Measurements from ENCODE around the gene AGA.
A peak's percentile ranks its signal among the peaks of the same experiment; 100 is the strongest.

Gene AGA

DNA sequence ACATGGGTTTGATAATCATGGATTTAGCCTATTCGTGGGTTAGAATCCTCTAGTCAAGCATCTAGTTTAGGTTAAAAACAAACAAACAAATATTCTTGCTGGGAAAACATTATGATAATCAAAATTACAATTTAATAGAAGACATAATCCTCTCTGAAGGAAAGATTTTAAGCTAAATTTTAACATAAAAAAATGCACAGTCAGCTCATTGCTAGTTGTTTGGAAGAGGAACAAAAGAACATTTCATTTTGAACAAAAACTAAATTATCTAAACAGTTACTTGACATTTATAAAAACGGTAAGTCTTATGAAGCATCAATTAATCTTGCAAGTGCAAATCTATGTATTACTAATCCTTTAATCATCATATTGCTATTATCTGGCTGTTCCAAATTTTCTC, 18.2 kb upstream of the AGA start:
- no peak overlapping the region for H3K4me2 ChIP-seq (ENCODE audit: low read length, poor library complexity, severe bottlenecking)
- H3K14ac ChIP-seq (ENCODE audit: low read length in 2 of 2) = no peak overlapping the region
- H2BK5ac ChIP-seq (ENCODE audit: low read depth, low read length, poor library complexity, severe bottlenecking) = no peak overlapping the region
- no peak overlapping the region for H2BK15ac ChIP-seq (ENCODE audit: low read depth, poor library complexity, severe bottlenecking)
- no peak for DNase-seq
- H3K18ac ChIP-seq (ENCODE audit: low read depth in 1 of 2, low read length in 2 of 2) = no peak overlapping the region
- H4K91ac ChIP-seq (ENCODE audit: low read length) = no peak overlapping the region
- H2BK120ac ChIP-seq (ENCODE audit: low read depth, low read length) = no peak overlapping the region
- WGBS = no CpG with 5 or more reads among the region's 2 CpGs
- H3K4ac ChIP-seq (ENCODE audit: low read depth in 1 of 2, low read length in 2 of 2) = no peak overlapping the region
- no peak overlapping the region for H2AK5ac ChIP-seq (ENCODE audit: low read length, severe bottlenecking)
- H3K9ac ChIP-seq (ENCODE audit: low read length) = no peak overlapping the region
- H2AFZ ChIP-seq (ENCODE audit: low read depth, low read length) = no peak overlapping the region
- H3K9me3 ChIP-seq (ENCODE audit: control insufficient read depth, low read length) = no peaks in the 10 kb centered on the region
- H3K27ac ChIP-seq (ENCODE audit: low read length, poor library complexity, severe bottlenecking) = no peak overlapping the region
- H3K4me3 ChIP-seq (ENCODE audit: insufficient read depth in 1 of 2, low read depth in 1 of 2, low read length in 2 of 2) = no peak overlapping the region
- no peak overlapping the region for H2BK12ac ChIP-seq (ENCODE audit: low read length in 2 of 2)
- no peaks in the 10 kb centered on the region for H3K36me3 ChIP-seq (ENCODE audit: control insufficient read depth in 1 of 2, insufficient read depth in 2 of 2, low read depth in 1 of 2, low read length in 2 of 2)
- H3K27me3 ChIP-seq (ENCODE audit: control insufficient read depth in 1 of 2, insufficient read depth in 1 of 2, low read length in 2 of 2) = no peaks in the 10 kb centered on the region
- H3K23ac ChIP-seq (ENCODE audit: low read length in 2 of 2) = no peak overlapping the region
- no peak overlapping the region for H4K8ac ChIP-seq (ENCODE audit: low read length)
- H3K79me1 ChIP-seq (replicated peaks; ENCODE audit: low read length, poor library complexity, severe bottlenecking) = peaks cover 4% of the 10 kb centered on the region
- H3K4me1 ChIP-seq (ENCODE audit: control insufficient read depth, insufficient read depth, low read depth, low read length) = no peaks in the 10 kb centered on the region

DNA sequence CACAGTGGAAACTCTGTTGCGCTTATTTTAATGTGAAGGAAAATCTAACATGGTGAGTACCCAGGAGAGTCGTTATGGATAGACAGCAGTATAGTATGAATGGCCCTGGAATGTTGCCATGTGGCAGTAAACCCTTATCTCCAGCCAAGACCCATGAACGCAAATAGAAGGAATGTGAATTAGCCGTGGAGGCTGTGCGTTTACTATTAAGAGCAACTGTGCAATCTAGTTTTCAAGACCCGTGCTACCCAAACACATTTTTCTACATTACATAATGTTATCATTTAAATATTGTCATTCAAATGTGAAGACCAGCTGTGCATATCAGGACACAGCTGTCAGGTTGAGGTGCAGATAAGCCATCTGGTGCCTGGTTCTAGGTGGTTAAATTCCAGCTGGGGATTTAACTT, 13.3 kb upstream of the AGA start:
- no peaks in the 10 kb centered on the region for H3K36me3 ChIP-seq (ENCODE audit: control insufficient read depth in 1 of 2, insufficient read depth in 2 of 2, low read depth in 1 of 2, low read length in 2 of 2)
- H2BK120ac ChIP-seq (ENCODE audit: low read depth, low read length) = no peak overlapping the region
- H3K4me1 ChIP-seq (ENCODE audit: control insufficient read depth, insufficient read depth, low read depth, low read length) = peaks cover 2% of the 10 kb centered on the region
- H2BK12ac ChIP-seq (ENCODE audit: low read length in 2 of 2) = no peak overlapping the region
- H3K9ac ChIP-seq (ENCODE audit: low read length) = peak overlapping the region; percentile 44
- H4K8ac ChIP-seq (ENCODE audit: low read length) = no peak overlapping the region
- H3K79me1 ChIP-seq (replicated peaks; ENCODE audit: low read length, poor library complexity, severe bottlenecking) = peaks cover 5% of the 10 kb centered on the region
- no peak overlapping the region for H2AK5ac ChIP-seq (ENCODE audit: low read length, severe bottlenecking)
- H3K23ac ChIP-seq (ENCODE audit: low read length in 2 of 2) = no peak overlapping the region
- H3K27ac ChIP-seq (ENCODE audit: low read length, poor library complexity, severe bottlenecking) = no peak overlapping the region
- no peak overlapping the region for H3K4me2 ChIP-seq (ENCODE audit: low read length, poor library complexity, severe bottlenecking)
- no peak overlapping the region for H3K18ac ChIP-seq (ENCODE audit: low read depth in 1 of 2, low read length in 2 of 2)
- no peak overlapping the region for H2AFZ ChIP-seq (ENCODE audit: low read depth, low read length)
- H2BK5ac ChIP-seq (ENCODE audit: low read depth, low read length, poor library complexity, severe bottlenecking) = no peak overlapping the region
- H2BK15ac ChIP-seq (ENCODE audit: low read depth, poor library complexity, severe bottlenecking) = no peak overlapping the region
- peak; percentile 33 for DNase-seq
- no peaks in the 10 kb centered on the region for H3K9me3 ChIP-seq (ENCODE audit: control insufficient read depth, low read length)
- no peak overlapping the region for H4K91ac ChIP-seq (ENCODE audit: low read length)
- peak overlapping the region in 1 of 2 experiments; percentile 38 for H3K4me3 ChIP-seq (ENCODE audit: insufficient read depth in 1 of 2, low read depth in 1 of 2, low read length in 2 of 2)
- 44% methylated on average over 2 of the region's 6 CpGs for WGBS
- no peak overlapping the region for H3K4ac ChIP-seq (ENCODE audit: low read depth in 1 of 2, low read length in 2 of 2)
- no peak overlapping the region for H3K14ac ChIP-seq (ENCODE audit: low read length in 2 of 2)
- no peaks in the 10 kb centered on the region for H3K27me3 ChIP-seq (ENCODE audit: control insufficient read depth in 1 of 2, insufficient read depth in 1 of 2, low read length in 2 of 2)

DNA sequence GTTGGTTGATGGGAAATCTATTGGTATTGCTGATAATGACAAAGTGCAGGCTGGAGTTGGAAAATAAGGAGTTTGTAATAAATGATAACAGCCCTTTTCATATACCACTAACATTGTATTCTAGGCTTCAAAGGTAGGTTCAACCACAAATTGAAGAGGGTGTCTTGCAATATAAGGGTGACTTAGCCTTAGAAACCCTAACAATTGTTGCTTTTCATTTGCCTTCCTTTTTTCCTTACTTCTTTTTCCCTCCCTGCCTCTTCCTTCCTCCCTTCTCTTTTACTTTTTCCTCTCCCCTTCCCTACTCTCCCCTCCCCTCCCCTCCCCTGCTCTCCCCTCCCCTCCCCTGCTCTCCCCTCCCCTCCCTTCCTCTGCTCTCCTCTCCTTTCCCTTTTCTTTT, 10.9 kb upstream of the AGA start:
- Histone ChIP-seq H3K79me1 (replicated peaks; ENCODE audit: low read length, poor library complexity, severe bottlenecking) (peaks cover 5% of the 10 kb centered on the region), H3K4ac (ENCODE audit: low read depth in 1 of 2, low read length in 2 of 2) (no peak overlapping the region), H3K27me3 (ENCODE audit: control insufficient read depth in 1 of 2, insufficient read depth in 1 of 2, low read length in 2 of 2) (no peaks in the 10 kb centered on the region), H4K8ac (ENCODE audit: low read length) (no peak overlapping the region), H3K14ac (ENCODE audit: low read length in 2 of 2) (no peak overlapping the region), H3K18ac (ENCODE audit: low read depth in 1 of 2, low read length in 2 of 2) (no peak overlapping the region), H2BK120ac (ENCODE audit: low read depth, low read length) (no peak overlapping the region), H2AFZ (ENCODE audit: low read depth, low read length) (no peak overlapping the region), H4K91ac (ENCODE audit: low read length) (no peak overlapping the region), H3K9ac (ENCODE audit: low read length) (no peak overlapping the region), H3K4me3 (ENCODE audit: insufficient read depth in 1 of 2, low read depth in 1 of 2, low read length in 2 of 2) (no peak overlapping the region), H2AK5ac (ENCODE audit: low read length, severe bottlenecking) (no peak overlapping the region), H3K4me2 (ENCODE audit: low read length, poor library complexity, severe bottlenecking) (no peak overlapping the region), H2BK5ac (ENCODE audit: low read depth, low read length, poor library complexity, severe bottlenecking) (no peak overlapping the region), H3K9me3 (ENCODE audit: control insufficient read depth, low read length) (no peaks in the 10 kb centered on the region), H2BK12ac (ENCODE audit: low read length in 2 of 2) (no peak overlapping the region), H3K4me1 (ENCODE audit: control insufficient read depth, insufficient read depth, low read depth, low read length) (peaks cover 2% of the 10 kb centered on the region), H3K23ac (ENCODE audit: low read length in 2 of 2) (no peak overlapping the region), H2BK15ac (ENCODE audit: low read depth, poor library complexity, severe bottlenecking) (no peak overlapping the region), H3K27ac (ENCODE audit: low read length, poor library complexity, severe bottlenecking) (no peak overlapping the region), H3K36me3 (ENCODE audit: control insufficient read depth in 1 of 2, insufficient read depth in 2 of 2, low read depth in 1 of 2, low read length in 2 of 2) (no peaks in the 10 kb centered on the region)
- no peak for DNase-seq

DNA sequence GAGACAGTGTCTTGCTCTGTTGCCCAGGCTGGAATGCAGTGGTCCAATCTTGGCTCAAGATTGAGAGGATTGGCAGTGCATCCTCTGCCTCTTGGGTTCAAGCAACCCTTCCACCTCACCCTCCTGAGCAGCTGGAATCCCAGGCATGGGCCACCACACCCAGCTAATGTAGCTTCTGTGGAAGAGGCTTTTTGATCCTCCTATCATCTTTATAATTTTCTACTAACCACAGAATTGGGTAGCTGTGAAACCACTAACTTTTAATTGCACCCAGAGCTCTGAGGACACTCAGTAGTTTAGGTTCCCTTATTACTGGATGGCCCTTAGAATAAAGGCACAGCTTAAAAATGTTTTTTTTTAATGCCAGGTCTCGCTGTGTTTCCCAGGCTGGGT, 8.9 kb upstream of the AGA start:
- H4K8ac ChIP-seq (ENCODE audit: low read length) = no peak overlapping the region
- peaks cover 2% of the 10 kb centered on the region for H3K4me1 ChIP-seq (ENCODE audit: control insufficient read depth, insufficient read depth, low read depth, low read length)
- no peak overlapping the region for H2AK5ac ChIP-seq (ENCODE audit: low read length, severe bottlenecking)
- H3K14ac ChIP-seq (ENCODE audit: low read length in 2 of 2) = no peak overlapping the region
- H2BK5ac ChIP-seq (ENCODE audit: low read depth, low read length, poor library complexity, severe bottlenecking) = no peak overlapping the region
- no peak overlapping the region for H4K91ac ChIP-seq (ENCODE audit: low read length)
- no peak overlapping the region for H3K23ac ChIP-seq (ENCODE audit: low read length in 2 of 2)
- no peak overlapping the region for H3K9ac ChIP-seq (ENCODE audit: low read length)
- peak overlapping the region; percentile 60 for H2BK15ac ChIP-seq (ENCODE audit: low read depth, poor library complexity, severe bottlenecking)
- no peak overlapping the region for H3K27ac ChIP-seq (ENCODE audit: low read length, poor library complexity, severe bottlenecking)
- H3K4me3 ChIP-seq (ENCODE audit: insufficient read depth in 1 of 2, low read depth in 1 of 2, low read length in 2 of 2) = no peak overlapping the region
- H3K4me2 ChIP-seq (ENCODE audit: low read length, poor library complexity, severe bottlenecking) = no peak overlapping the region
- H2AFZ ChIP-seq (ENCODE audit: low read depth, low read length) = no peak overlapping the region
- no peak for DNase-seq
- H3K4ac ChIP-seq (ENCODE audit: low read depth in 1 of 2, low read length in 2 of 2) = no peak overlapping the region
- peaks cover 2% of the 10 kb centered on the region for H3K79me1 ChIP-seq (replicated peaks; ENCODE audit: low read length, poor library complexity, severe bottlenecking)
- H3K18ac ChIP-seq (ENCODE audit: low read depth in 1 of 2, low read length in 2 of 2) = no peak overlapping the region
- 100% methylated on average over 1 of the region's 1 CpG for WGBS
- no peaks in the 10 kb centered on the region for H3K36me3 ChIP-seq (ENCODE audit: control insufficient read depth in 1 of 2, insufficient read depth in 2 of 2, low read depth in 1 of 2, low read length in 2 of 2)
- no peak overlapping the region for H2BK12ac ChIP-seq (ENCODE audit: low read length in 2 of 2)
- H3K27me3 ChIP-seq (ENCODE audit: control insufficient read depth in 1 of 2, insufficient read depth in 1 of 2, low read length in 2 of 2) = no peaks in the 10 kb centered on the region
- H2BK120ac ChIP-seq (ENCODE audit: low read depth, low read length) = no peak overlapping the region
- H3K9me3 ChIP-seq (ENCODE audit: control insufficient read depth, low read length) = no peaks in the 10 kb centered on the region
